HG02938 (cell line): ENCODE data around the gene NRXN2.

Experiments
- ATAC-seq: cut with Tn5 transposase; IDR thresholded peaks from one replicate; pipeline ENCODE4 v1.9.1; 2021; ENCODE audit warnings: mild to moderate bottlenecking, moderate library complexity; ENCODE audit not compliant: unreplicated experiment

The NRXN2 gene

GRCh38 chr11:64556721-64557250 is 166.2 kb downstream of the NRXN2 start:
- ATAC-seq: no peak
